ENCODE results near the gene XRN1. TPM values are rescaled to one million over a fixed set of nuclear protein-coding genes. Genes with fewer than 3 reads are reported as not detected.

The XRN1 gene
- total and polyA plus RNA-seq, 2 of the 8 experiments (the other 6 are each of a cell fraction or from before 2014, with no cell fraction given) = 1.9 to 17.2 TPM

- Histone ChIP-seq H3K56ac (replicated peaks; ENCODE audit: insufficient read length, low read depth, low read length) (no peak overlapping the region), H4K5ac (ENCODE audit: insufficient read length, low read depth, low read length) (no peak overlapping the region), H2BK15ac (ENCODE audit: low read length) (no peak overlapping the region), H3K9ac (replicated peaks in 1 of 4; ENCODE audit: extremely low read depth in 1 of 4, low read depth in 3 of 4, low read length in 3 of 4) (no peak overlapping the region), H2AK5ac (ENCODE audit: low read depth, low read length) (no peak overlapping the region), H3K27me3 (replicated peaks in 1 of 4; ENCODE audit: control insufficient read depth in 3 of 4, extremely low read depth in 1 of 4, insufficient read depth in 3 of 4, low read length in 3 of 4) (no peaks in the 10 kb centered on the region), H3K79me1 (ENCODE audit: low read depth, low read length) (no peaks in the 10 kb centered on the region), H3K79me2 (ENCODE audit: control insufficient read depth in 1 of 2, insufficient read depth in 2 of 2, low read length in 2 of 2) (no peaks in the 10 kb centered on the region), H3K27ac (ENCODE audit: low read depth, low read length) (no peak overlapping the region), H2AFZ (ENCODE audit: low read length) (no peak overlapping the region), H2BK5ac (ENCODE audit: low read depth, low read length) (no peak overlapping the region), H3K18ac (ENCODE audit: extremely low read depth, low read length) (no peak overlapping the region), H3K4me2 (ENCODE audit: insufficient read depth in 1 of 2, low read depth in 2 of 2, low read length in 2 of 2) (no peak overlapping the region), H3K4ac (replicated peaks; ENCODE audit: insufficient read length, low read depth, low read length) (no peak overlapping the region), H3K14ac (ENCODE audit: insufficient read length) (no peak overlapping the region), H3K4me3 (ENCODE audit: extremely low read depth in 1 of 4, insufficient read depth in 2 of 4, low read depth in 3 of 4, low read length in 4 of 4) (no peak overlapping the region), H4K91ac (replicated peaks; ENCODE audit: insufficient read length, low read length) (no peak overlapping the region), H4K8ac (ENCODE audit: extremely low read depth, insufficient read depth, low read length) (no peak overlapping the region), H2BK20ac (ENCODE audit: low read length) (no peak overlapping the region), H2BK12ac (ENCODE audit: low read depth, low read length) (no peak overlapping the region), H3K23ac (ENCODE audit: insufficient read length) (no peak overlapping the region), H4K20me1 (replicated peaks in 1 of 2; ENCODE audit: control insufficient read depth in 1 of 2, insufficient read depth in 2 of 2, low read length in 2 of 2) (no peaks in the 10 kb centered on the region), H3K4me1 (replicated peaks in 1 of 4; ENCODE audit: control insufficient read depth in 3 of 4, insufficient read depth in 4 of 4, low read length in 3 of 4) (no peaks in the 10 kb centered on the region), H3K9me3 (ENCODE audit: insufficient read depth in 2 of 2, low read depth in 1 of 2, low read length in 1 of 2) (no peaks in the 10 kb centered on the region; a peak in 1 of 4 replicates), H2BK120ac (replicated peaks; ENCODE audit: low read depth, low read length) (no peak overlapping the region), H3K23me2 (ENCODE audit: low read depth, low read length) (no peaks in the 10 kb centered on the region), H3K36me3 (ENCODE audit: control insufficient read depth in 2 of 4, insufficient read depth in 4 of 4, low read length in 3 of 4) (no peaks in the 10 kb centered on the region)
- FAIRE-seq = no peak
- WGBS, 2 experiments (ENCODE audit: extremely low coverage in 1 of 2, insufficient coverage in 1 of 2, insufficient read length in 1 of 2, insufficient replicate concordance in 2 of 2, low coverage in 1 of 2, low lambda C conversion rate in 2 of 2, missing lambda C conversion rate in 1 of 2) = 90% methylated on average over 1 of the region's 1 CpG; no CpG with 5 or more reads in 1 of the 2 experiments
- POLR2A ChIA-PET (ENCODE audit: partially characterized antibody) = interaction anchor here (0.8 kb wide), 1 partner anchor 11 kb away, joined by 3 read pairs; no protein-coding TSS in a partner anchor
- CTCF ChIA-PET (ENCODE audit: partially characterized antibody) = no interaction called here
- no peak for DNase-seq (ENCODE audit: low read depth in 1 of 2, low spot score in 2 of 2)
- TF ChIP-seq EGR1 (IDR thresholded peaks at IDR 0.05; ENCODE audit: borderline replicate concordance, low read depth, low read length) (no peak), YY1 (IDR thresholded peaks at IDR 0.05; ENCODE audit: low read depth, low read length) (no peak), SRF (IDR thresholded peaks at IDR 0.05; ENCODE audit: low read depth, low read length) (no peak), CEBPB (IDR thresholded peaks at IDR 0.05; ENCODE audit: low read depth, low read length) (no peak), USF2 (IDR thresholded peaks at IDR 0.05; ENCODE audit: low read length) (no peak), NANOG (IDR thresholded peaks at IDR 0.05; ENCODE audit: insufficient read depth, low read depth, low read length, poor library complexity, severe bottlenecking) (no peak), SIRT6 (IDR thresholded peaks at IDR 0.05; ENCODE audit: low read length) (no peak), ATF2 (IDR thresholded peaks at IDR 0.05; ENCODE audit: low read length) (no peak), CTBP2 (IDR thresholded peaks at IDR 0.05; ENCODE audit: borderline replicate concordance, insufficient read depth, insufficient read length, low read length) (no peak), TAF7 (optimal IDR thresholded peaks at IDR 0.05; ENCODE audit: borderline replicate concordance, low read depth, low read length) (no peak), BRCA1 (IDR thresholded peaks at IDR 0.05; ENCODE audit: low read depth, low read length) (no peak), GTF2F1 (IDR thresholded peaks at IDR 0.05; ENCODE audit: borderline replicate concordance, low read depth, low read length) (no peak)
These were observed 151.3 kb downstream of the XRN1 start for GRCh38 chr3:142296507-142296906.
